ENCODE data around the gene CACNA2D1.
A peak's percentile ranks its signal among the peaks of the same experiment; 100 is the strongest.

Gene CACNA2D1

GRCh38 chr7:82443547-82444219 is at the start of gene CACNA2D1:
TSS of gene CACNA2D1 (minus strand) at chr7:82443777.
- peak; percentile 65 to 94 (median 84) for DNase-seq
- intact Hi-C loops (cut with DNase I) = loop anchor here (10.0 kb wide), 1 partner anchor 199 kb away; no protein-coding TSS in a partner anchor

DNA sequence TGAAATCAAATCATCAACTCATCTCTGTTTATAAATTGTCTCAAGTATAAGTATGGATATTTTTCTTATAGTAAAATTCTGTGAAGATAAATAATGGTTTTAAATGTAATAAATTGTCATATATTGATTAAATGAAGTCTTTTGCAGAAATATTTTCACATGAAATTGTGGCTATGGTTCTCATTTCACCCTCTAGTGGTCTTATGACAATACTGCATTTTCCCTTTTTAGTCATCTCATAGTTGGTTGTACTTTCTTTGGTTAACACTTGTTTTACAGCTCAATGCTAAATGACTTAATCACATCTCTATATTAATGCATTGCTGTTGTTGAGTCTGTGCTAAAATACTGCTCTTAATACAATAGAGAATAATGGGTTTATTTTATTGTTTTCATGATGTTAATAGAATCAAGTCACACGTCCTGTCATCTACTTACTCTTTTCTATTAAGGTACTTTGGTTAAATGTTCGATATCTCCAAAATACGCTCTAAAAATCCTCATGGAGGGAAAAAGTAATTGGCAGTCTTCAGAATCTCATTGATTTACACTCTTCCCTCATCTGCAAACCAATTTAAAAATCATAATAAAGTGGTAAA is 38.0 kb upstream of the CACNA2D1 start:
- DNase-seq = peak in 1 of 42 donors; percentile 4

DNA sequence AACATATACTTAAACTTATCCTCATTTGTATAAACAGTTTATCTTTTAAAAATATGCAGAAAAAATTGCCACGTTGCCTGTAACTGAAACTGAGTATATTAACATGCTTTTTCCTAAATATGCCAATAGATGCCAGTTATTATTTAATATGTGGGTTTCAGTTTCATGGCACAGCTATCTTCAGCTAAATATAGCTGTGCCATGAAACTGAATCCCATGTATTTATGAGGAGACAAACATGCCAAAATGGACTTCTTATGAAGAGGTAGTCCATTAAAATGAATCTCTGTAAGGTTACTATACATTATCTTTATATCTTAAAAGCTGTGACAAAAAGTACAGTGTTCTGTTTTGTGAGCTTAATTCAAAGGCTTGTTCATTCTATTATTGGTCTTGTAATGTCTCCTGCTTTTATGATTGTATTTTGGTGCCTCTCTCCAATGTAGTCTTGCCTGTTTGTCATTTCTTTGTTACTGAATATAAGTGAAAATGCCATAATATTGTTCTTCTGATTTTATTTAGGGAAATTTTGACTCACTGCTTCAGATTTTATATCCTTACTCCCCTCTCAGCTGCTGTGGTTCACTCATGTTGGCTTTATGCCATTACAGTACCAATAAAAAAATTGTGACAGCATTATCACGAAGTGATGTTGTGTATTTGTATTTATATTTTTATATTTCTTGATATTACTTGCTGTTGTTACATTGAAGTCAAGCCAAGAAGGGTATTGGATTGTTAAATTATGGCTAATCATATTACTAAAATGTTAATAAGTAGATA is 34.3 kb upstream of the CACNA2D1 start:
- intact Hi-C loops (cut with DNase I) = no loop called here

More for the DNA sequence above, 38.0 kb upstream of the CACNA2D1 start:
- intact Hi-C loops (cut with DNase I) = no loop called here

GRCh38 chr7:82472966-82473365 is 29.4 kb upstream of the CACNA2D1 start:
- intact Hi-C loops (cut with DNase I) = no loop called here
- no peak for DNase-seq

More for the DNA sequence above, 34.3 kb upstream of the CACNA2D1 start:
- DNase-seq = no peak

DNA sequence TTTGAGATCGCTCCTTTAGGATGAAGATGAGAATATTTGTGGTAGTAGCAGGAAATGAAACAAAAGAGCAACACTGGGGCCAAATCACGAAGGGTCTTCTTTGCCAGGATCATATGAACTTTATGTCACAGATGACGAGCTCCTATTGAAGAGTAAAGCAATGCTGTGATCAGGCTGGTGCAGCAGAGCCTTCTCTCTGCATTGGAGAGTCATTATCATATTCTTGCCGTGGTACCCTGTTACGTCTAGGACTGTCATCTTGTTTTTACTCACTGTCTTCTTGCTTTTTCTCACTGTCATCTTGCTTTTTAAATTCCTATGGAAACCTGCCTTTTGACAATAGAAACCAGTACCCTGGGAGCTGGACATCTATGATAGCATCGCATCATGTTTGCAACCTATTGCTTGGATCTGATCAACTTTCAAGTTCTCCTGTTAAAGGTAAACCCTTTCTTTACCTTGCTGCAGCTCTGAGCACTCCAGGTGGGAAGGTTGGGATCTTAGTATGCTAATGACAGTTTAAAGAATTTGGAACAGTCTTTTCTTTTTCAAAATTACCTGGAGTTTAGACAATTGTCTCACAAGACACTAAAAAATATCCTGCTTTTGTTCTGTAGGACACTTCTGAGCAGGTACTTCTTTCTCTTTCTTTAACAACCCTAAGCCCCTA is 27.9 kb upstream of the CACNA2D1 start:
- intact Hi-C loops (cut with DNase I) = no loop called here
- DNase-seq = no peak

GRCh38 chr7:82469207-82469606 is 25.6 kb upstream of the CACNA2D1 start:
- DNase-seq = peak in 10 of 42 donors; percentile 11 to 51 (median 32)
- intact Hi-C loops (cut with DNase I) = no loop called here

- intact Hi-C loops (cut with DNase I) = no loop called here
- DNase-seq = peak in 7 of 42 donors; percentile 16 to 51 (median 23)
Measured at GRCh38 chr7:82468435-82468834, 24.9 kb upstream of the CACNA2D1 start.

DNA sequence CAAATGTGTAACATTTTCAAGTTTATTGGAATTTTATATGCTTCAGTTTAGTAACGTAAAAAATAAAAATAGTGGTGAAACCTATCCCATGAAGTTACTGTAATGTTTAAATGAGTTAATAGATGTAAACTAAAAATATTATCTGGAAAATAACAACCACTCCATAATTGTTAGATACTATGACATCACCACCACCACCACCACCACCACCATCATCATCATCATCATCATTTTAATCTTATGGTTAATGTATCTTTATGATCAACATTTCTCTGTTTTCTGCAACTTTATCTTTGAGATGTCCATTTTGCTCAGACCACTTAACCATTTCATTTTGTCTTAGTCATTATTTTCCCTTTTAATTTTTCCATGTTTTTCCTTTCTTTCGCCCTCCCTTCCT is 23.4 kb upstream of the CACNA2D1 start:
- no peak for DNase-seq
- intact Hi-C loops (cut with DNase I) = no loop called here

DNA sequence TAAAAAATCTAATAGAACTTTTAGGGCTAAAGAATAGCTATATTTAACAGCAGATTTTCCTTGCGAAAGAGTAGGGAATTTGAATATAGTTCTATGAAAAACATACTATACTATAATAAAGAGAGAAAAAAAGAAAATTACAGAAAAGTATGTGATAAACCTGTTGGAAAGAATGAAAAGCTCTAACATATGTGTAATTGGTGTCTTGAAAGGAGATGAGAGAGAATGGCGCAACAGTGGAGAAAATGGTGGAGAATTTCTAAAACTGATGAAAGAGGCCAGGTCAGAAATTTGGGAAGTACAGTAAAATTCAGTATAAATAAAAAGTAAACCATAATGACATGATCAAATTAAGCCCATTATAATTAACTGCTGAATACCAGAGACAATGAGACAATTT is 20.8 kb upstream of the CACNA2D1 start:
- DNase-seq = no peak
- intact Hi-C loops (cut with DNase I) = no loop called here

DNA sequence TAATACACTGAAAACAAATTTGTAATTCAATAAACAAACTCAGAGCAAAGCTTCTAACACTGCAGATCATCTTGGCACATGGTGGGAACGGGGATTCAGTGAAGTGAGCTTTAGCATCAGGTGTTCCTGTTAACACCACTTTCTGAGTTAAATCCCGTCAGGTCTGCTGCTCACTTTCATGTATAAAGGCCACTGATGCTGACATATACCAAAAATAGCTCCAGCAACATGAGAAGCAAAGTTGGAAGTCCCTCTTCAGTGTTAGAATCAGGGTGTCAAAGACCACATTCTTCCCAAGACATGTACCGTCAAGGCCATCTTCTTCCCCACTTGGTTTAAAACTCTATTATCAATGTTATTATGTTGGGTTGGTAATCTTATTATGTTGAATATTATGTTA is 11.7 kb upstream of the CACNA2D1 start:
- intact Hi-C loops (cut with DNase I) = no loop called here
- no peak for DNase-seq

GRCh38 chr7:82450759-82451158 is 7.2 kb upstream of the CACNA2D1 start:
- intact Hi-C loops (cut with DNase I) = no loop called here

GRCh38 chr7:82449910-82450309 is 6.3 kb upstream of the CACNA2D1 start:
- intact Hi-C loops (cut with DNase I) = loop anchor here (10.0 kb wide), 1 partner anchor 205 kb away; no protein-coding TSS in a partner anchor
- DNase-seq = no peak

More at GRCh38 chr7:82450759-82451158, 7.2 kb upstream of the CACNA2D1 start:
- no peak for DNase-seq

DNA sequence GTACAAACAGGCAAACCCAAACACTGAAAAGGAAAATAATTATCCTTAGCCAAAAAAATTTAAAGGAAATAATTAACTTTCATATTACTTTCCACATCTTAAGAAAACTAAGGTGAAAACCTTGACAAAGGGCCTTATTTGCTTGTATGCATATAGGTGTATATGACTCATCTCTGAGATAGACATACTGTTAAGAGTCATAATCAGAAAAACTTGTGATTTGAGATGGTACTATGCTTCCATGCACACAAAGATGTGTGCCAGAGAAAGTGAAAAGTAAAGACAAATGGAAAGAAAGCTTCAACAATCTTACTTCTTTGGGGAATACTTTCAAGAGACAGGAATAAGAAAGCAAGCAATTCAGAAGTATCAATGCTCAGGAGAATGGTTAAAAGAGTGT is 3.3 kb upstream of the CACNA2D1 start:
- intact Hi-C loops (cut with DNase I) = loop anchor here (10.0 kb wide), 1 partner anchor 202 kb away; no protein-coding TSS in a partner anchor
- DNase-seq = no peak

DNA sequence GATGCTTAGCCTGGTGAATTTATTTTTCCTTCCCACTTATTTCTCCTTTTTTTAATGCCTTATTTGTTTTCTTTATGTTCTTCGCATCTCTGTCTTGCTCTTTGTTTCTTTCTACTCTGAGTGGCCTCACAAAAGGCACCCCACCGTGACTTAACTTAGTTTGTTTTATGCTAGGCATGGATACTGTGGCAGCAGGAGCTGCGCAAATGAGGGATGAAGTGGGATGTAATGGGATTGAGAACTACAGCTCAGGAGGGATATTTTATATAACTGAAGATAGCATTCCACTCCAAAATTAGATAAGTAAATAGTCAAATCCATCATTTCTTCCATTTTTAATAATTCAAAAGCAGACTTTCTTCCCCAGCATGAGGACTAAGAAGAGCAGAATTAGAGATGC is 1.7 kb upstream of the CACNA2D1 start:
- no peak for DNase-seq
- intact Hi-C loops (cut with DNase I) = loop anchor here (10.0 kb wide), 1 partner anchor 200 kb away; no protein-coding TSS in a partner anchor

DNA sequence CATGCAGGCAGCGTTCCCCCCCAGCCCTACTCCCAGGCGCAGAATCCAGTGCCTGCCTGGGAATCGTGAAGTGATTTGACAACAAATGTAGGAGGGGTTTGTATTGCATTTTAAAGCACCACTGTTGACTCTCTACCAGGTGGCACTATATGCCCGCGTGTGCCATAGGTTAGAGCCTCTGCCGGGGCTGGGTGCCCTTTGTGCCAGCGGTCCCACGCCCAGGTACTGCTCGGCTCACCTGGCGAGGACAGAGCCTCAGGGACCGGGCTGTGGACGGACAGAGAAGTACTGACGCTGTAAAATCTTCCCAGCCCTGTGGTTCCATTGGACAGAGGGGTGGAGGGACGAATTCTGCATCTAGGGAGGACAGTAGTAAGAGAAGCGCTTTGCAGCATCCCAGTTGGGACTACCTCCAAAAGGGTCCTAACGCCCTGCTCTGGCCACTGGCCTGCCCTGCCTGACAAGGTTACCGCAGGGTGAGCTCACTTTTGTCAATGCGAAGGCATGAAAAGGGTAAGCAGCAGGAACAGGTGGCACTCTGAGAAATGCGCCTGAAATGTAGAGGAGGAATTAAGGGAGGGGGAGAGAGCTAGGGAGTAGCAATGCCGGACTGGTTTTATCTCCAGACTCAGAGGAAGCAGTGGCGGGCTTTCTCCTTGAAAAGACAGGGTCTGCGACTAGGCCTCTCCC is 788 bp upstream of the CACNA2D1 start:
- intact Hi-C loops (cut with DNase I) = loop anchor here (10.0 kb wide), 1 partner anchor 200 kb away; no protein-coding TSS in a partner anchor
- peak in 23 of 42 donors; percentile 6 to 66 (median 42) for DNase-seq

GRCh38 chr7:82443036-82443546 is 486 bp downstream of the CACNA2D1 start:
- intact Hi-C loops (cut with DNase I) = loop anchor here (10.0 kb wide), 1 partner anchor 198 kb away; no protein-coding TSS in a partner anchor
- peak in 40 of 42 donors; percentile 11 to 78 (median 57) for DNase-seq

- intact Hi-C loops (cut with DNase I) = loop anchor here (10.0 kb wide), 1 partner anchor 198 kb away; no protein-coding TSS in a partner anchor
- DNase-seq = peak in 30 of 42 donors; percentile 7 to 63 (median 33)
Measured at GRCh38 chr7:82442492-82443035, 1.0 kb downstream of the CACNA2D1 start.

All from head of caudate nucleus (tissue), 42 donors.